ENCODE measurements around the gene PEAR1.

DNA sequence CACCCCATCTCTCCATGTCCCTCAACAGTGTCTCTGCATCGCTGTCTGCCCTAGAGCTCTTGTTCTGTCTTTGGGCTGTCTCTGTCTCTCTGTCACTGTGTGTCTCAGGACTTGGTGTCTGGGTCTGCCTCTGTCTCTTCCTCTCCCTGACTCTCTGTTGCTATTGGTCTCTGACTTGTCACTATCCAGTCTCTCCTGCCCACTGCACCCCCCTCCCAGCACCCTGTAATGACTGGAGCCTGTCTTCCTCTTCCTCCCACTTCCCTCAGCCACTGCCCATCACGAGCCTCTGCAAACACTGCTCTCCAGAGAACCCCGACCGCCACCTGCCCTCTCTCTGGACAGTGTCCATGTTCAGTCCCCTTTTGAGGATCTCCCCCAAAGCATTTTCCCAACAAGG lies 12.1 kb downstream of the PEAR1 start:
- TF ChIP-seq, protein P1, sequence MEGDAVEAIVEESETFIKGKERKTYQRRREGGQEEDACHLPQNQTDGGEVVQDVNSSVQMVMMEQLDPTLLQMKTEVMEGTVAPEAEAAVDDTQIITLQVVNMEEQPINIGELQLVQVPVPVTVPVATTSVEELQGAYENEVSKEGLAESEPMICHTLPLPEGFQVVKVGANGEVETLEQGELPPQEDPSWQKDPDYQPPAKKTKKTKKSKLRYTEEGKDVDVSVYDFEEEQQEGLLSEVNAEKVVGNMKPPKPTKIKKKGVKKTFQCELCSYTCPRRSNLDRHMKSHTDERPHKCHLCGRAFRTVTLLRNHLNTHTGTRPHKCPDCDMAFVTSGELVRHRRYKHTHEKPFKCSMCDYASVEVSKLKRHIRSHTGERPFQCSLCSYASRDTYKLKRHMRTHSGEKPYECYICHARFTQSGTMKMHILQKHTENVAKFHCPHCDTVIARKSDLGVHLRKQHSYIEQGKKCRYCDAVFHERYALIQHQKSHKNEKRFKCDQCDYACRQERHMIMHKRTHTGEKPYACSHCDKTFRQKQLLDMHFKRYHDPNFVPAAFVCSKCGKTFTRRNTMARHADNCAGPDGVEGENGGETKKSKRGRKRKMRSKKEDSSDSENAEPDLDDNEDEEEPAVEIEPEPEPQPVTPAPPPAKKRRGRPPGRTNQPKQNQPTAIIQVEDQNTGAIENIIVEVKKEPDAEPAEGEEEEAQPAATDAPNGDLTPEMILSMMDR (conservative IDR thresholded peaks at IDR 0.05; ENCODE audit: low read depth, low read length) = no peak
- TF ChIP-seq EZH2 (IDR thresholded peaks at IDR 0.05; ENCODE audit: low read length, unreplicated experiment) (no peak), EZH2phosphoT487 (IDR thresholded peaks at IDR 0.05; ENCODE audit: borderline replicate concordance, low read length) (no peak)
